Adrenal gland (tissue), 5 donors: ENCODE measurements around the gene OR2H2.
A peak's percentile ranks its signal among the peaks of the same experiment; 100 is the strongest.

Experiments used
- CTCF ChIP-seq, 6 experiments: fragments of 450-650 bp in 4 of 6; fragments of 200-600 bp in 2 of 6; sonication (generic) in 1 of 6; IDR thresholded peaks; 1 replicate in 5 of 6; 2 replicates in 1 of 6; pipeline versions ENCODE4 v1.5.1 to v1.8.0; 2016 to 2021; ENCODE audit warnings: antibody characterized with exemption in 6 of 6, mild to moderate bottlenecking in 2 of 6, moderate library complexity in 1 of 6
- POLR2A ChIP-seq, 2 donors: fragments of 450-650 bp; IDR thresholded peaks; one replicate each; pipeline ENCODE4 v1.6.1; 2017; ENCODE audit warnings: antibody characterized with exemption in 2 of 2, mild to moderate bottlenecking in 2 of 2, moderate library complexity in 1 of 2
- donor health status: DM: no; HTN: no; CAD: no.

- peak; percentile 17 to 56 (median 44) for TF ChIP-seq CTCF (IDR thresholded peaks at IDR 0.05)
- TF ChIP-seq POLR2A (IDR thresholded peaks at IDR 0.05) = no peak
Measured at GRCh38 chr6:29628419-29629281, 43.7 kb downstream of the OR2H2 start.
